Measurements from ENCODE around the gene EZH2. TPM values are rescaled to one million over a fixed set of nuclear protein-coding genes. Genes with fewer than 3 reads are reported as not detected.

EZH2 gene
- total and polyA plus RNA-seq, 2 of the 4 experiments (the other 2 are of a cell fraction): 13.1 to 19.8 TPM

GRCh38 chr7:148850564-148850963, 33.5 kb downstream of the EZH2 start:
- no peak for ATAC-seq (ENCODE audit: low read depth)
- Histone ChIP-seq H3K14ac (replicated peaks; ENCODE audit: low read depth, low read length) (no peak overlapping the region), H3K9me3 (ENCODE audit: control insufficient read depth, insufficient read depth, low read length) (no peaks in the 10 kb centered on the region), H3K27ac (ENCODE audit: insufficient read depth, low read length) (no peak overlapping the region), H3K18ac (ENCODE audit: low read depth, low read length) (no peak overlapping the region), H2BK15ac (ENCODE audit: low read depth, low read length) (no peak overlapping the region), H3K4me1 (ENCODE audit: control insufficient read depth, insufficient read depth, low read length) (peaks cover 4% of the 10 kb centered on the region; the same call in 1 of the 2 replicates), H2AK5ac (ENCODE audit: low read depth, low read length) (no peak overlapping the region), H3K4me2 (ENCODE audit: low read depth, low read length) (no peak overlapping the region), H4K5ac (ENCODE audit: low read depth, low read length) (no peak overlapping the region), H2AFZ (replicated peaks; ENCODE audit: low read length, poor library complexity) (no peak overlapping the region), H2BK20ac (ENCODE audit: low read depth, low read length) (no peak overlapping the region), H3K4me3 (ENCODE audit: insufficient read depth, low read depth, low read length) (no peak overlapping the region), H3K4ac (ENCODE audit: low read depth, low read length) (no peak overlapping the region), H4K91ac (ENCODE audit: insufficient read depth, low read depth, low read length) (no peak overlapping the region), H3K79me1 (ENCODE audit: low read depth in 1 of 2, low read length in 2 of 2) (peaks cover 31 to 54% of the 10 kb centered on the region in 2 experiments), H3K56ac (ENCODE audit: extremely low read depth, insufficient read depth, low read length) (no peak overlapping the region), H3K23ac (ENCODE audit: low read depth, low read length) (no peak overlapping the region), H2BK120ac (ENCODE audit: low read depth, low read length) (no peak overlapping the region), H3K27me3 (ENCODE audit: control insufficient read depth, insufficient read depth, low read length) (no peaks in the 10 kb centered on the region), H3K9me1 (ENCODE audit: insufficient read depth, low read length) (peaks cover 5% of the 10 kb centered on the region), H3K9ac (ENCODE audit: low read depth, low read length) (no peak overlapping the region), H4K20me1 (ENCODE audit: insufficient read depth, low read length) (peaks cover 11% of the 10 kb centered on the region), H4K8ac (ENCODE audit: low read depth in 2 of 2, low read length in 2 of 2) (no peak overlapping the region), H2AK9ac (replicated peaks; ENCODE audit: low read depth, low read length, poor library complexity) (no peak overlapping the region), H3K36me3 (ENCODE audit: control insufficient read depth, insufficient read depth, low read length) (no peaks in the 10 kb centered on the region), H2BK5ac (ENCODE audit: low read depth, low read length, poor library complexity, severe bottlenecking) (no peak overlapping the region)
- ChIA-PET POLR2A (ENCODE audit: unreplicated experiment) (no interaction called here), CTCF (no interaction called here)
- TF ChIP-seq, protein P1, sequence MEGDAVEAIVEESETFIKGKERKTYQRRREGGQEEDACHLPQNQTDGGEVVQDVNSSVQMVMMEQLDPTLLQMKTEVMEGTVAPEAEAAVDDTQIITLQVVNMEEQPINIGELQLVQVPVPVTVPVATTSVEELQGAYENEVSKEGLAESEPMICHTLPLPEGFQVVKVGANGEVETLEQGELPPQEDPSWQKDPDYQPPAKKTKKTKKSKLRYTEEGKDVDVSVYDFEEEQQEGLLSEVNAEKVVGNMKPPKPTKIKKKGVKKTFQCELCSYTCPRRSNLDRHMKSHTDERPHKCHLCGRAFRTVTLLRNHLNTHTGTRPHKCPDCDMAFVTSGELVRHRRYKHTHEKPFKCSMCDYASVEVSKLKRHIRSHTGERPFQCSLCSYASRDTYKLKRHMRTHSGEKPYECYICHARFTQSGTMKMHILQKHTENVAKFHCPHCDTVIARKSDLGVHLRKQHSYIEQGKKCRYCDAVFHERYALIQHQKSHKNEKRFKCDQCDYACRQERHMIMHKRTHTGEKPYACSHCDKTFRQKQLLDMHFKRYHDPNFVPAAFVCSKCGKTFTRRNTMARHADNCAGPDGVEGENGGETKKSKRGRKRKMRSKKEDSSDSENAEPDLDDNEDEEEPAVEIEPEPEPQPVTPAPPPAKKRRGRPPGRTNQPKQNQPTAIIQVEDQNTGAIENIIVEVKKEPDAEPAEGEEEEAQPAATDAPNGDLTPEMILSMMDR (conservative IDR thresholded peaks at IDR 0.05; ENCODE audit: low read depth, low read length): no peak
- TF ChIP-seq MAFK (IDR thresholded peaks at IDR 0.05; ENCODE audit: low read depth, low read length) (no peak), ELK1 (IDR thresholded peaks at IDR 0.05; ENCODE audit: borderline replicate concordance, low read depth, low read length) (no peak), NFE2L2 (IDR thresholded peaks at IDR 0.05; ENCODE audit: low read depth, low read length) (no peak), CEBPB (IDR thresholded peaks at IDR 0.05; ENCODE audit: low read depth, low read length) (no peak), SMC3 (IDR thresholded peaks at IDR 0.05; ENCODE audit: low read depth, low read length) (no peak)
- dilution Hi-C loops (cut with HindIII; ENCODE audit: low sequenced_read_pairs, unreplicated experiment): no loop called here
- in situ Hi-C loops (cut with MboI; ENCODE audit: low sequenced_read_pairs): no loop called here
- intact Hi-C loops (cut with micrococcal nuclease): no loop called here
- no TSS peak for BruUV-seq (replicated peaks)
- no CpG with 5 or more reads among the region's 5 CpGs for WGBS, 2 experiments (ENCODE audit: extremely low coverage in 2 of 2, insufficient read length in 1 of 2)
- DNase-seq: no peak
